Heart left ventricle (tissue), 16 donors: ENCODE measurements around the gene MGAT5. TPM values are rescaled to one million over a fixed set of nuclear protein-coding genes. Genes with fewer than 3 reads are reported as not detected.

Experiments
- ATAC-seq, 4 donors: fragments of 200-7000 bp; cut with Tn5 transposase; one replicate each; pipeline ENCODE4 v1.9.1; 2020 to 2022; ENCODE audit warnings: moderate library complexity in 4 of 4, mild to moderate bottlenecking in 3 of 4, moderate number of reproducible peaks in 1 of 4
- DNase-seq, 5 donors: peaks; one replicate each; pipeline ENCODE4 v3.0.0-alpha.2; 2020
- H3K27ac ChIP-seq, 12 donors: fragments of 200-600 bp; sonication (generic) in 4 of 12; one replicate each; pipeline versions ENCODE4 v1.5.0 to v1.8.0; 2016 to 2022; ENCODE audit warnings: mild to moderate bottlenecking in 2 of 12
- H3K27me3 ChIP-seq, 9 donors: fragments of 200-600 bp; sonication (generic) in 2 of 9; one replicate each; pipeline versions ENCODE4 v1.5.1 to v1.8.0; 2016 to 2022; ENCODE audit warnings: mild to moderate bottlenecking in 3 of 9
- H3K36me3 ChIP-seq, 9 donors: fragments of 200-600 bp; sonication (generic) in 2 of 9; one replicate each; pipeline versions ENCODE4 v1.5.0 to v1.8.0; 2018 to 2022; ENCODE audit warnings: mild to moderate bottlenecking in 2 of 9
- H3K4me1 ChIP-seq, 12 donors: fragments of 200-600 bp; sonication (generic) in 4 of 12; one replicate each; pipeline versions ENCODE4 v1.5.0 to v1.8.0; 2016 to 2022; ENCODE audit warnings: mild to moderate bottlenecking in 3 of 12
- H3K4me3 ChIP-seq, 12 donors: fragments of 200-600 bp; sonication (generic) in 4 of 12; one replicate each; pipeline versions ENCODE4 v1.5.0 to v1.8.0; 2017 to 2022; ENCODE audit warnings: mild to moderate bottlenecking in 9 of 12, moderate library complexity in 4 of 12
- H3K9me3 ChIP-seq, 12 donors: fragments of 200-600 bp; sonication (generic) in 4 of 12; one replicate each; pipeline versions ENCODE4 v1.5.0 to v1.8.0; 2016 to 2022; ENCODE audit warnings: mild to moderate bottlenecking in 1 of 12
- CTCF ChIP-seq, 12 donors: fragments of 200-600 bp; sonication (generic) in 4 of 12; IDR thresholded peaks; one replicate each; pipeline versions ENCODE4 v1.5.0 to v1.8.0; 2018 to 2022; ENCODE audit warnings: antibody characterized with exemption in 12 of 12, mild to moderate bottlenecking in 5 of 12
- POLR2A ChIP-seq, 2 donors: fragments of 450-650 bp; IDR thresholded peaks; one replicate each; pipeline ENCODE4 v1.6.1; 2017; ENCODE audit warnings: antibody characterized with exemption in 2 of 2, mild to moderate bottlenecking in 2 of 2, moderate library complexity in 2 of 2
- WGBS, 4 donors: extraction: QIAGEN DNeasy Blood & Tissue Kit in 2 of 4; methylation state at CpG; one replicate each; pipeline versions ENCODE4 v1.1.5 to v1.1.7; 2013 to 2018; 5-methylcytosine and 5-hydroxymethylcytosine counted together
- intact Hi-C, 10 donors: fragments of 100-400 bp; cut with DNase I; formaldehyde crosslinking; loops; one replicate each; pipeline versions ENCODE4 v1.11.1 to v1.14.2; 2022
- polyA plus RNA-seq, 2 donors: library from polyadenylated mRNA; stranded (reverse); fragments of 200-250 nt; gene quantifications; one replicate each; pipeline ENCODE4 v1.2.3, GENCODE V29; 2013
- total RNA-seq, 9 donors: library from RNA; depleted of rRNA in 2 of 9; stranded (reverse); fragments of >200 nt in 2 of 9; fragmentation: NEBNext Ultra II Directional in 3 of 9; extraction: Animal tissue kit (Norgen Biotek cat#: 25700) in 3 of 9; gene quantifications; one replicate each; pipeline versions ENCODE4 v1.1.0 to v1.2.4, GENCODE V29; 2016 to 2023
- donor health status: ischemic (EF 13 %, LVEDD 7.1; RV severe dilation, severe dysfunction).
- donor health status: healthy with polysubstance abuse.
- donor health status: DM: no; HTN: yes; CAD: no.
- donor health status: DM: no; HTN: no; CAD: no.
- donor health status: ischemic (EF 25% LVEDD 6.9; RV normal size, moderate dysfunction).
- donor health status: ischemic (EF 25% LVEDD 5.7; RV mildly dilated, moderate dysfunction).
- donor health status: healthy.
- donor health status: DM: yes; HTN: yes; CAD: no.
- donor health status: ischemic (EF 35%, LVEDD 5.7; RV mildly dilated, moderate dysfunction).
- donor health status: nonischemic (EF 11% LVEDD 7.7; RV severe dilation, severe dysfunction).
- donor health status: DM: yes; HTN: yes; CAD: no.
- donor health status: PGD.
- donor health status: ischemic (EF 29% LVEDD 5.4; RV normal size, mild dysfunction).
- donor health status: nonischemic (EF 23%, LVEDD 6.1; RV moderate dilation, normal function).

The MGAT5 gene
- total and polyA plus RNA-seq, 11 donors: 9.7 to 116 (median 79.3) TPM

DNA sequence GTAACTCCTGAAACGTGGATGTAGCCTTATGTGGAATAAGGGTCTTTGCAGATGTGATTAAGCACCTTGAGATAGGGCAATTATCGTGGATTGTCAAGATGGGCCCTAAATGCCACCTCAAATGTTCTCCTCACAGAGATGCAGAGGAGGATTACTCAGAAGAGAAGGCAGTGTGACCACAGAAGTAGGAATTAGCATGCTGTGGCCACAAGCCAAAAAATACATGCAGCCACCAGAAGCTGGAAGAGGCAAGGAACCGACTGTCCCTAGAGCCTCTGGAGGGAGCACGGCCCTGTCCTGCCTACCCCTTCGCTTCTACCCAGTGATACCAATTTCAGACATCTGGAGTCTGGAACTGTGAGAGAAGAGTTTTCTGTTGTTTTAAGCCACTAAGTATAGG, 47.3 kb upstream of the MGAT5 start:
- peaks cover 9 to 72% (median 57%) of the 10 kb centered on the region in 12 donors for H3K4me1 ChIP-seq
- peak overlapping the region in 10 of 12 donors; percentile 9 to 72 (median 21) for H3K27ac ChIP-seq
- no peaks in the 10 kb centered on the region for H3K36me3 ChIP-seq
- TF ChIP-seq CTCF (IDR thresholded peaks at IDR 0.05) (peak in 1 of 12 donors; percentile 9), POLR2A (IDR thresholded peaks at IDR 0.05) (no peak)
- ATAC-seq (peak; percentile 71 to 76 (median 76)), DNase-seq (peak in 4 of 5 donors; percentile 35 to 75 (median 48))
- H3K4me3 ChIP-seq: no peak overlapping the region
- whole genome bisulfite sequencing, 4 donors: 30 to 46% (median 38%) methylated on average over 5 of the region's 5 CpGs
- H3K9me3 ChIP-seq: no peaks in the 10 kb centered on the region
- no peaks in the 10 kb centered on the region for H3K27me3 ChIP-seq
- intact Hi-C loops: loop anchor here in 9 of 10 donors (5.0 to 10.0 kb wide), 3 partner anchors 84 to 322 kb away; no protein-coding TSS in a partner anchor

- no peaks in the 10 kb centered on the region for H3K9me3 ChIP-seq
- WGBS, 4 donors: 34 to 40% (median 37%) methylated on average over 5 of the region's 5 CpGs
- H3K36me3 ChIP-seq: no peaks in the 10 kb centered on the region
- ATAC-seq (peak; percentile 75 to 83 (median 77)), DNase-seq (peak in 4 of 5 donors; percentile 52 to 60 (median 58))
- H3K4me1 ChIP-seq: peaks cover 9 to 65% (median 50%) of the 10 kb centered on the region in 12 donors
- intact Hi-C loops: loop anchor here in 9 of 10 donors (5.0 to 10.0 kb wide), 3 partner anchors 85 to 323 kb away; no protein-coding TSS in a partner anchor
- no peak overlapping the region for H3K4me3 ChIP-seq
- no peak for TF ChIP-seq POLR2A (IDR thresholded peaks at IDR 0.05)
- TF ChIP-seq CTCF (IDR thresholded peaks at IDR 0.05): peak; percentile 54 to 78 (median 65)
- H3K27ac ChIP-seq: peak overlapping the region in 7 of 12 donors; percentile 9 to 45 (median 17)
- no peaks in the 10 kb centered on the region for H3K27me3 ChIP-seq
Observed at GRCh38 chr2:134207589-134208209, 46.2 kb upstream of the MGAT5 start.

DNA sequence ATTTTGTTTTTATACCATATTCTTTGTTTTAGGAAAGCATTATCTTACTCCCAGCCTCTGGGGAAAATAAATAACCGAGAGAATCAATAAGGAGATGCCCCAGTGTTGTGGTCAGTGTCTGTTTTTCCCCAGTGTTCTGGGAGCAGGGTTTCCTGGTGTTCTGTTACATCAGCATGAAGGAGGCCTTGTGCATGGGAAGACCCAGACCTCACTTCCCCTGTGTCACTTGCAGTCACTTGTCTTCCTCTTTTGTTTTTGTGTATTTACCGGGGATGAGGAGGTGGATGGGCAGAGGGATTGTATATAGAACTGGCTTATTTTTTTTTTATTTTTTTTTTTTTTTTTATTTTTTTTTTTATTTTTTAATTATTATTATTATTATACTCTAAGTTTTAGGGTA, 45.0 kb upstream of the MGAT5 start:
- peak overlapping the region in 5 of 12 donors; percentile 4 to 61 (median 25) for H3K27ac ChIP-seq
- TF ChIP-seq CTCF (IDR thresholded peaks at IDR 0.05): no peak
- TF ChIP-seq POLR2A (IDR thresholded peaks at IDR 0.05): no peak
- peak in 3 of 4 donors; percentile 23 to 61 (median 39) for ATAC-seq

DNA sequence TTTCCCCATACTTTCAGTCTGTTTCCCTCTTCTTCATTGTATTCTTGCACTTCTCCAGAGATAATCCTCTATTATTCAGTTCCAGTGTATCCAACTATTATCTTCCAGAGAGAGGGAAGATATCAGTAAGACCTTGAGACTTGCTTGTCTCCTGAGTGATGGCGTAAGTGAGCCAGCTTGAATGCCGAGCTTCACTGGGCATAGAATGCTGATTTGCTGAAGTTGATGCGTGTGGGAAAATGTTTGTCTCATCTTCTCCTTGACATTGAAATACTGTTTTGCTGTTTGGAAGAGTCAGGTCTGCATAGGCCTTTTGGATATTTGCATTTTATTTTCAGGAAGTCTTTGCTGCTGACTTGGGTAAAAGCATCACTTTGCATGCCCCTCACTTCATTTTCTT, 41.1 kb upstream of the MGAT5 start:
- ATAC-seq: no peak
- DNase-seq: no peak
- peak overlapping the region in 2 of 12 donors; percentile 2 to 63 for H3K27ac ChIP-seq
- WGBS, 4 donors: 55 to 74% (median 63%) methylated on average over 3 of the region's 3 CpGs
- TF ChIP-seq POLR2A (IDR thresholded peaks at IDR 0.05) (no peak), CTCF (IDR thresholded peaks at IDR 0.05) (no peak)
- no peak overlapping the region for H3K4me3 ChIP-seq
- peaks cover 0 to 4% (median 0%) of the 10 kb centered on the region in 12 donors for H3K9me3 ChIP-seq
- H3K27me3 ChIP-seq: no peaks in the 10 kb centered on the region
- intact Hi-C loops: no loop called here
- H3K36me3 ChIP-seq: no peaks in the 10 kb centered on the region
- H3K4me1 ChIP-seq: peaks cover 0 to 42% (median 29%) of the 10 kb centered on the region in 12 donors

More for the DNA sequence above, 45.0 kb upstream of the MGAT5 start:
- intact Hi-C loops: loop anchor here in 9 of 10 donors (5.0 to 10.0 kb wide), 3 partner anchors 87 to 324 kb away; no protein-coding TSS in a partner anchor
- Histone ChIP-seq H3K9me3 (no peaks in the 10 kb centered on the region), H3K36me3 (no peaks in the 10 kb centered on the region), H3K4me3 (no peak overlapping the region), H3K4me1 (peaks cover 9 to 61% (median 48%) of the 10 kb centered on the region in 12 donors), H3K27me3 (no peaks in the 10 kb centered on the region)
- DNase-seq: peak in 2 of 5 donors; percentile 24 to 29
- WGBS, 4 donors: 50 to 58% (median 54%) methylated on average over 2 of the region's 2 CpGs
